Neural cell (in vitro differentiated cells): ENCODE data around the gene DPP6. TPM values are rescaled to one million over a fixed set of nuclear protein-coding genes. Genes with fewer than 3 reads are reported as not detected.
A peak's percentile ranks its signal among the peaks of the same experiment; 100 is the strongest.

ENCODE experiments used
- H2AFZ ChIP-seq: fragments of 200-600, 300-800 bp; sonication (generic), shearing (Covaris generic); 2 replicates; pipeline ENCODE4 v1.6.0; 2014; ENCODE audit warnings: low read depth, mild to moderate bottlenecking, antibody characterized with exemption, low read length, moderate library complexity
- H3F3A ChIP-seq: fragments of 200-600 bp; shearing (Covaris generic); 2 replicates; pipeline ENCODE4 v1.6.1; 2016; ENCODE audit warnings: mild to moderate bottlenecking, moderate library complexity, mixed read lengths, antibody characterized with exemption, low read length; ENCODE audit not compliant: insufficient read depth, poor library complexity, severe bottlenecking
- H3K27ac ChIP-seq: fragments of 200-600, 300-800 bp; sonication (generic), shearing (Covaris generic); 2 replicates; pipeline ENCODE4 v1.5.1; 2014; ENCODE audit warnings: mild to moderate bottlenecking, low read length, moderate library complexity
- H3K27me3 ChIP-seq: fragments of 300-800, 200-600 bp; sonication (generic), shearing (Covaris generic); 2 replicates; pipeline ENCODE4 v1.6.0; 2014; ENCODE audit warnings: mild to moderate bottlenecking, low read depth, low read length, moderate library complexity; ENCODE audit not compliant: insufficient read depth
- H3K36me3 ChIP-seq: fragments of 300-800, 200-600 bp; sonication (generic), shearing (Covaris generic); 2 replicates; pipeline ENCODE4 v1.5.1; 2014; ENCODE audit warnings: mild to moderate bottlenecking, antibody characterized with exemption, low read length, moderate library complexity; ENCODE audit not compliant: insufficient read depth
- H3K4me2 ChIP-seq: fragments of 300-800, 200-600 bp; sonication (generic), shearing (Covaris generic); 2 replicates; pipeline ENCODE4 v1.6.0; 2014; ENCODE audit warnings: mild to moderate bottlenecking, low read length
- H3K4me3 ChIP-seq: fragments of 300-800, 200-600 bp; sonication (generic), shearing (Covaris generic); 2 replicates; pipeline ENCODE4 v1.5.1; 2014; ENCODE audit warnings: mild to moderate bottlenecking, low read length, moderate library complexity
- H3K79me2 ChIP-seq: fragments of 200-600 bp; shearing (Covaris generic); replicated peaks from 2 replicates; pipeline ENCODE4 v1.6.0; 2014; ENCODE audit warnings: mild to moderate bottlenecking, low read length, moderate library complexity; ENCODE audit not compliant: insufficient read depth
- H3K9ac ChIP-seq: fragments of 300-800, 200-600 bp; sonication (generic), shearing (Covaris generic); 2 replicates; pipeline ENCODE4 v1.6.1; 2016; ENCODE audit warnings: mild to moderate bottlenecking, low read length, mixed read lengths
- H3K9me2 ChIP-seq: fragments of 200-600 bp; shearing (Covaris generic); 2 replicates; pipeline ENCODE4 v1.6.1; 2016; ENCODE audit warnings: mild to moderate bottlenecking, low read length, mixed read lengths; ENCODE audit not compliant: insufficient read depth
- H3K9me3 ChIP-seq: fragments of 200-600, 300-800 bp; sonication (generic), shearing (Covaris generic); 2 replicates; pipeline ENCODE4 v1.6.1; 2016; ENCODE audit warnings: mild to moderate bottlenecking, mixed run types, low read length, moderate library complexity, mixed read lengths
- H4K20me1 ChIP-seq: fragments of 200-600 bp; shearing (Covaris generic); 2 replicates; pipeline ENCODE4 v1.6.1; 2016; ENCODE audit warnings: mild to moderate bottlenecking, mixed run types; ENCODE audit not compliant: insufficient read depth
- EP300 ChIP-seq: fragments of 450-650 bp; conservative IDR thresholded peaks from 2 replicates; pipeline ENCODE4 v1.6.1; 2014; ENCODE audit warnings: antibody characterized with exemption, mild to moderate bottlenecking, moderate library complexity; ENCODE audit not compliant: poor library complexity, severe bottlenecking
- EZH2 ChIP-seq: fragments of 200-600, 300-800 bp; shearing (Covaris generic), sonication (generic); IDR thresholded peaks from 2 replicates; pipeline ENCODE4 v1.6.1; 2014; ENCODE audit warnings: antibody characterized with exemption, low read length, borderline replicate concordance, mild to moderate bottlenecking; ENCODE audit not compliant: insufficient read depth, poor library complexity, severe bottlenecking
- MXI1 ChIP-seq: fragments of 450-650 bp; conservative IDR thresholded peaks from 2 replicates; pipeline ENCODE4 v1.6.1; 2014; ENCODE audit warnings: antibody characterized with exemption, mild to moderate bottlenecking; ENCODE audit not compliant: poor library complexity, severe bottlenecking
- POLR2AphosphoS5 ChIP-seq: IDR thresholded peaks from 2 replicates; pipeline ENCODE4 v1.6.1; 2012
- RAD21 ChIP-seq: fragments of 450-650 bp; conservative IDR thresholded peaks from 2 replicates; pipeline ENCODE4 v1.6.1; 2014; ENCODE audit warnings: antibody characterized with exemption, mild to moderate bottlenecking, moderate library complexity
- SMC3 ChIP-seq: fragments of 450-650 bp; conservative IDR thresholded peaks from 2 replicates; pipeline ENCODE4 v1.6.1; 2014; ENCODE audit warnings: antibody characterized with exemption, mild to moderate bottlenecking, moderate library complexity; ENCODE audit not compliant: poor library complexity
- TAF1 ChIP-seq: IDR thresholded peaks from 2 replicates; pipeline ENCODE4 v1.6.1; 2012; ENCODE audit warnings: low read depth
- polyA plus RNA-seq: library from polyadenylated mRNA; depleted of rRNA; stranded (reverse); fragments of >200 nt; gene quantifications from 2 replicates; pipeline ENCODE4 v1.2.3, GENCODE V29; 2014
- TF ChIP-seq, protein P1 (sequence below): IDR thresholded peaks from 2 replicates; pipeline ENCODE4 v1.6.1; 2012; ENCODE audit warnings: borderline replicate concordance
- TF ChIP-seq, protein P2 (sequence below): fragments of 450-650 bp; IDR thresholded peaks from 2 replicates; pipeline ENCODE4 v1.5.1; 2014; ENCODE audit warnings: antibody characterized with exemption, mild to moderate bottlenecking, moderate library complexity; ENCODE audit not compliant: poor library complexity, severe bottlenecking

The DPP6 gene
- polyA plus RNA-seq, 1 donor from 2014 or later = 20.4 TPM

DNA sequence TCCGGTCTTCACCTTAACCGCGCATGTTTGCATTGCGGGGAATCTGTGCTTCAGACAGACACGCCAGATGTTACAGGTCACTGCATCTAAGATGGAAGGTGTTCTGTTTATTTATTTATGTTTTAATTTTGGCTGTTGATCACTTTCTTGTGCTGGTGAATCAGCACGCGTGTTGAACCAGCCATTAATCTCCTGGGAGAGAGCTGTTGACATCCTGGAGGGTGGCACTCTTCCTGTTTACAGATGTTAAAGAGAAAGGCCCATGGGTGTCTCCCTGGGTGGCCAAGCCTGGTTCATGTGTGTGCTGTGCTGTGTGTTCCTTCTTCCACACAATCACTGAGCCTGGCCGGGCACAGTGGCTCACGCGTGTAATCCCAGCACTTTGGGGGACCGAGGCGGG is 595.4 kb downstream of the DPP6 start:
- H3K4me2 ChIP-seq = no peak overlapping the region
- no peaks in the 10 kb centered on the region for H3K9me2 ChIP-seq
- no peaks in the 10 kb centered on the region for H3K79me2 ChIP-seq
- H3K36me3 ChIP-seq = no peaks in the 10 kb centered on the region
- H3K9ac ChIP-seq = no peak overlapping the region
- no peaks in the 10 kb centered on the region for H3K27me3 ChIP-seq
- no peaks in the 10 kb centered on the region for H3F3A ChIP-seq
- no peak for TF ChIP-seq SMC3
- no peak for TF ChIP-seq TAF1
- no peak for TF ChIP-seq EZH2
- no peak for TF ChIP-seq POLR2AphosphoS5
- TF ChIP-seq EP300 = no peak
- TF ChIP-seq MXI1 = no peak
- TF ChIP-seq, protein P1, sequence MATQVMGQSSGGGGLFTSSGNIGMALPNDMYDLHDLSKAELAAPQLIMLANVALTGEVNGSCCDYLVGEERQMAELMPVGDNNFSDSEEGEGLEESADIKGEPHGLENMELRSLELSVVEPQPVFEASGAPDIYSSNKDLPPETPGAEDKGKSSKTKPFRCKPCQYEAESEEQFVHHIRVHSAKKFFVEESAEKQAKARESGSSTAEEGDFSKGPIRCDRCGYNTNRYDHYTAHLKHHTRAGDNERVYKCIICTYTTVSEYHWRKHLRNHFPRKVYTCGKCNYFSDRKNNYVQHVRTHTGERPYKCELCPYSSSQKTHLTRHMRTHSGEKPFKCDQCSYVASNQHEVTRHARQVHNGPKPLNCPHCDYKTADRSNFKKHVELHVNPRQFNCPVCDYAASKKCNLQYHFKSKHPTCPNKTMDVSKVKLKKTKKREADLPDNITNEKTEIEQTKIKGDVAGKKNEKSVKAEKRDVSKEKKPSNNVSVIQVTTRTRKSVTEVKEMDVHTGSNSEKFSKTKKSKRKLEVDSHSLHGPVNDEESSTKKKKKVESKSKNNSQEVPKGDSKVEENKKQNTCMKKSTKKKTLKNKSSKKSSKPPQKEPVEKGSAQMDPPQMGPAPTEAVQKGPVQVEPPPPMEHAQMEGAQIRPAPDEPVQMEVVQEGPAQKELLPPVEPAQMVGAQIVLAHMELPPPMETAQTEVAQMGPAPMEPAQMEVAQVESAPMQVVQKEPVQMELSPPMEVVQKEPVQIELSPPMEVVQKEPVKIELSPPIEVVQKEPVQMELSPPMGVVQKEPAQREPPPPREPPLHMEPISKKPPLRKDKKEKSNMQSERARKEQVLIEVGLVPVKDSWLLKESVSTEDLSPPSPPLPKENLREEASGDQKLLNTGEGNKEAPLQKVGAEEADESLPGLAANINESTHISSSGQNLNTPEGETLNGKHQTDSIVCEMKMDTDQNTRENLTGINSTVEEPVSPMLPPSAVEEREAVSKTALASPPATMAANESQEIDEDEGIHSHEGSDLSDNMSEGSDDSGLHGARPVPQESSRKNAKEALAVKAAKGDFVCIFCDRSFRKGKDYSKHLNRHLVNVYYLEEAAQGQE = no peak
- no peak for TF ChIP-seq RAD21
- TF ChIP-seq, protein P2, sequence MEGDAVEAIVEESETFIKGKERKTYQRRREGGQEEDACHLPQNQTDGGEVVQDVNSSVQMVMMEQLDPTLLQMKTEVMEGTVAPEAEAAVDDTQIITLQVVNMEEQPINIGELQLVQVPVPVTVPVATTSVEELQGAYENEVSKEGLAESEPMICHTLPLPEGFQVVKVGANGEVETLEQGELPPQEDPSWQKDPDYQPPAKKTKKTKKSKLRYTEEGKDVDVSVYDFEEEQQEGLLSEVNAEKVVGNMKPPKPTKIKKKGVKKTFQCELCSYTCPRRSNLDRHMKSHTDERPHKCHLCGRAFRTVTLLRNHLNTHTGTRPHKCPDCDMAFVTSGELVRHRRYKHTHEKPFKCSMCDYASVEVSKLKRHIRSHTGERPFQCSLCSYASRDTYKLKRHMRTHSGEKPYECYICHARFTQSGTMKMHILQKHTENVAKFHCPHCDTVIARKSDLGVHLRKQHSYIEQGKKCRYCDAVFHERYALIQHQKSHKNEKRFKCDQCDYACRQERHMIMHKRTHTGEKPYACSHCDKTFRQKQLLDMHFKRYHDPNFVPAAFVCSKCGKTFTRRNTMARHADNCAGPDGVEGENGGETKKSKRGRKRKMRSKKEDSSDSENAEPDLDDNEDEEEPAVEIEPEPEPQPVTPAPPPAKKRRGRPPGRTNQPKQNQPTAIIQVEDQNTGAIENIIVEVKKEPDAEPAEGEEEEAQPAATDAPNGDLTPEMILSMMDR = no peak
- H3K9me3 ChIP-seq = peaks cover 12% of the 10 kb centered on the region
- H3K27ac ChIP-seq = no peak overlapping the region
- H2AFZ ChIP-seq = no peak overlapping the region
- no peak overlapping the region for H3K4me3 ChIP-seq
- no peaks in the 10 kb centered on the region for H4K20me1 ChIP-seq

DNA sequence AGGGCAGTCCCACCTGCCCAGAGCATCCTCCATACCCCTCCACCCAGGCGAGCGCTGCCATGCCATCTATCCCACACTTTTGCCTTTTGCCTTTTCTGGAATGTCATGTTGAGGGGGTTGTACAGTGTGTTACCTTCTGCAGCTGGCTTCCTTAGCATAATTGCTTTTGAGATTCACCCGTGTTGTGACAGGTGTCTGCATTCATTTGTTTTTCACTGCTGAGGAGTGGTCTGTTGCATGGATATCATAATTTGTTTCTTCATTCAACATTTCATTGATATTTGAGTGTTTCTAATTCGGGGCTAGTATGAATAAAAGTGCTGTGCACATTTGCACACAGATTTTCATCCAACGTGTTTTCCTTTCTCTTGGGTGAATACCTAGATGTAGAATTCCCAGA is 596.8 kb downstream of the DPP6 start:
- no peak overlapping the region for H3K4me2 ChIP-seq
- no peak overlapping the region for H3K4me3 ChIP-seq
- TF ChIP-seq, protein P1 = no peak
- TF ChIP-seq EP300 = peak; percentile 54
- peak; percentile 69 for TF ChIP-seq POLR2AphosphoS5
- TF ChIP-seq SMC3 = no peak
- TF ChIP-seq TAF1 = no peak
- H3K36me3 ChIP-seq = no peaks in the 10 kb centered on the region
- H3F3A ChIP-seq = no peaks in the 10 kb centered on the region
- no peak overlapping the region for H3K9ac ChIP-seq
- no peaks in the 10 kb centered on the region for H3K27me3 ChIP-seq
- H3K9me3 ChIP-seq = peaks cover 12% of the 10 kb centered on the region
- no peaks in the 10 kb centered on the region for H3K79me2 ChIP-seq
- no peak overlapping the region for H2AFZ ChIP-seq
- H3K9me2 ChIP-seq = no peaks in the 10 kb centered on the region
- no peaks in the 10 kb centered on the region for H4K20me1 ChIP-seq
- no peak overlapping the region for H3K27ac ChIP-seq
